ENCODE measurements around the gene TSEN15. TPM values are rescaled to one million over a fixed set of nuclear protein-coding genes. Genes with fewer than 3 reads are reported as not detected.

Gene TSEN15
- total RNA-seq, 1 experiment from 2014 or later = 31.1 TPM

DNA sequence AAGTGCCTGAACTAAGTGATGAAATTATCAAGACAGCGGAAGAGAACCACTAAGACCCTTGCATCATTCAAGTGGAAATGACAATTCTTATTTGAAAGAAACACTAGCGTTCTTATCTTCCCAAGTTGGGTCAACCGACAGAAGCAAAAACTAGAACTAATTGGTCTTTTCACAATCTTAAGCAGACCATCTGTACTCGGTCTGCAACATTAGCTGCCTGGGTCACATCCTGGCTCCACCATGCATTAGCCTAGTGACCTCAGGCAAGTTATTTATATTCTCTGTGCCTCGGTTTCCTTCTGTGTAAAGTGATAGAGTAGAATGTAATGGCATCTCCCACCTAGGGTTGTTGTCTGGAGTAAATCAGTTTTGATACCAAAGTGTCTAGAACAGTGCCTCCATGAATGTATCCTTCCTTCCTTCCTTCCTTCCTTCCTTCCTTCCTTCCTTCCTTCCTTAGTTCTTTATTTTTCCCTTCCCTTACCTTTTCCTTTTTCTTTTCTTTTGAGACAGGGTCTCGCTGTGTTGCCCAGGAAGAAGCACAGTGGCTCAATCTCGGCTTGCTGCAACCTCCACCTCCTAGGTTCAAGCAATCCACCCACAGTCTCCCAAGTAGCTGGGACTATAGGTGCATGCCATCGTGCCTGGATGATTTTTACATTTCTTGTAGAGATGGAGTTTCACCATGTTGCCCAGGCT, 20.0 kb upstream of the TSEN15 start:
- Histone ChIP-seq H3K9me3 (ENCODE audit: control insufficient read depth in 1 of 2, insufficient read depth in 1 of 2, low read depth in 1 of 2, low read length in 2 of 2) (no peaks in the 10 kb centered on the region), H3K9ac (ENCODE audit: low read length) (no peak overlapping the region), H3K4me3 (replicated peaks in 1 of 2; ENCODE audit: low read depth in 1 of 2, low read length in 2 of 2) (no peak overlapping the region), H3K4me1 (ENCODE audit: control insufficient read depth in 1 of 2, insufficient read depth in 2 of 2, low read length in 2 of 2) (no peaks in the 10 kb centered on the region), H3K36me3 (ENCODE audit: control insufficient read depth in 1 of 2, insufficient read depth in 2 of 2, low read length in 2 of 2) (no peaks in the 10 kb centered on the region), H3K9me2 (ENCODE audit: insufficient read depth) (no peaks in the 10 kb centered on the region), H3K79me2 (ENCODE audit: insufficient read depth, low read length) (no peaks in the 10 kb centered on the region), H4K20me1 (ENCODE audit: insufficient read depth) (no peaks in the 10 kb centered on the region), H3K4me2 (ENCODE audit: low read length) (no peak overlapping the region), H3K27ac (ENCODE audit: low read depth, low read length) (no peak overlapping the region), H3K27me3 (ENCODE audit: insufficient read depth, low read length) (no peaks in the 10 kb centered on the region), H2AFZ (ENCODE audit: low read depth, low read length, poor library complexity, severe bottlenecking) (no peak overlapping the region)
- intact Hi-C loops (cut with micrococcal nuclease) = no loop called here
- ChIA-PET POLR2A (no interaction called here), RAD21 (ENCODE audit: low non-redundant PET in 1 of 2, low total read pairs in 2 of 2, uncharacterized antibody in 2 of 2, unreplicated experiment in 2 of 2) (no interaction called here), CTCF (no interaction called here)
- no peak for TF ChIP-seq EZH2 (IDR thresholded peaks at IDR 0.05)
- no peak for TF ChIP-seq JUND (IDR thresholded peaks at IDR 0.05)
- TF ChIP-seq ELF1 (IDR thresholded peaks at IDR 0.05; ENCODE audit: borderline replicate concordance, low read depth) = no peak
- TF ChIP-seq, protein P1, sequence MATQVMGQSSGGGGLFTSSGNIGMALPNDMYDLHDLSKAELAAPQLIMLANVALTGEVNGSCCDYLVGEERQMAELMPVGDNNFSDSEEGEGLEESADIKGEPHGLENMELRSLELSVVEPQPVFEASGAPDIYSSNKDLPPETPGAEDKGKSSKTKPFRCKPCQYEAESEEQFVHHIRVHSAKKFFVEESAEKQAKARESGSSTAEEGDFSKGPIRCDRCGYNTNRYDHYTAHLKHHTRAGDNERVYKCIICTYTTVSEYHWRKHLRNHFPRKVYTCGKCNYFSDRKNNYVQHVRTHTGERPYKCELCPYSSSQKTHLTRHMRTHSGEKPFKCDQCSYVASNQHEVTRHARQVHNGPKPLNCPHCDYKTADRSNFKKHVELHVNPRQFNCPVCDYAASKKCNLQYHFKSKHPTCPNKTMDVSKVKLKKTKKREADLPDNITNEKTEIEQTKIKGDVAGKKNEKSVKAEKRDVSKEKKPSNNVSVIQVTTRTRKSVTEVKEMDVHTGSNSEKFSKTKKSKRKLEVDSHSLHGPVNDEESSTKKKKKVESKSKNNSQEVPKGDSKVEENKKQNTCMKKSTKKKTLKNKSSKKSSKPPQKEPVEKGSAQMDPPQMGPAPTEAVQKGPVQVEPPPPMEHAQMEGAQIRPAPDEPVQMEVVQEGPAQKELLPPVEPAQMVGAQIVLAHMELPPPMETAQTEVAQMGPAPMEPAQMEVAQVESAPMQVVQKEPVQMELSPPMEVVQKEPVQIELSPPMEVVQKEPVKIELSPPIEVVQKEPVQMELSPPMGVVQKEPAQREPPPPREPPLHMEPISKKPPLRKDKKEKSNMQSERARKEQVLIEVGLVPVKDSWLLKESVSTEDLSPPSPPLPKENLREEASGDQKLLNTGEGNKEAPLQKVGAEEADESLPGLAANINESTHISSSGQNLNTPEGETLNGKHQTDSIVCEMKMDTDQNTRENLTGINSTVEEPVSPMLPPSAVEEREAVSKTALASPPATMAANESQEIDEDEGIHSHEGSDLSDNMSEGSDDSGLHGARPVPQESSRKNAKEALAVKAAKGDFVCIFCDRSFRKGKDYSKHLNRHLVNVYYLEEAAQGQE (IDR thresholded peaks at IDR 0.05; ENCODE audit: low read depth) = no peak
- TF ChIP-seq, protein P2, sequence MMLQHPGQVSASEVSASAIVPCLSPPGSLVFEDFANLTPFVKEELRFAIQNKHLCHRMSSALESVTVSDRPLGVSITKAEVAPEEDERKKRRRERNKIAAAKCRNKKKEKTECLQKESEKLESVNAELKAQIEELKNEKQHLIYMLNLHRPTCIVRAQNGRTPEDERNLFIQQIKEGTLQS (IDR thresholded peaks at IDR 0.05) = no peak
- no peak for TF ChIP-seq ZNF274 (IDR thresholded peaks at IDR 0.05; ENCODE audit: low read depth, low read length)
- no peak for TF ChIP-seq SRF (IDR thresholded peaks at IDR 0.05; ENCODE audit: low read depth)
- TF ChIP-seq CEBPB (IDR thresholded peaks at IDR 0.05; ENCODE audit: low read depth) = no peak
- no peak for TF ChIP-seq RAD21 (IDR thresholded peaks at IDR 0.05; ENCODE audit: low read depth)
- TF ChIP-seq, protein P3, sequence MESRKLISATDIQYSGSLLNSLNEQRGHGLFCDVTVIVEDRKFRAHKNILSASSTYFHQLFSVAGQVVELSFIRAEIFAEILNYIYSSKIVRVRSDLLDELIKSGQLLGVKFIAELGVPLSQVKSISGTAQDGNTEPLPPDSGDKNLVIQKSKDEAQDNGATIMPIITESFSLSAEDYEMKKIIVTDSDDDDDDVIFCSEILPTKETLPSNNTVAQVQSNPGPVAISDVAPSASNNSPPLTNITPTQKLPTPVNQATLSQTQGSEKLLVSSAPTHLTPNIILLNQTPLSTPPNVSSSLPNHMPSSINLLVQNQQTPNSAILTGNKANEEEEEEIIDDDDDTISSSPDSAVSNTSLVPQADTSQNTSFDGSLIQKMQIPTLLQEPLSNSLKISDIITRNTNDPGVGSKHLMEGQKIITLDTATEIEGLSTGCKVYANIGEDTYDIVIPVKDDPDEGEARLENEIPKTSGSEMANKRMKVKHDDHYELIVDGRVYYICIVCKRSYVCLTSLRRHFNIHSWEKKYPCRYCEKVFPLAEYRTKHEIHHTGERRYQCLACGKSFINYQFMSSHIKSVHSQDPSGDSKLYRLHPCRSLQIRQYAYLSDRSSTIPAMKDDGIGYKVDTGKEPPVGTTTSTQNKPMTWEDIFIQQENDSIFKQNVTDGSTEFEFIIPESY (IDR thresholded peaks at IDR 0.05; ENCODE audit: extremely low read depth, insufficient replicate concordance, low read length) = no peak
- TF ChIP-seq TCF7L2 (IDR thresholded peaks at IDR 0.05; ENCODE audit: borderline replicate concordance, extremely low read depth, insufficient read depth, insufficient read length) = no peak
- no peak for TF ChIP-seq SIN3A (IDR thresholded peaks at IDR 0.05; ENCODE audit: low read depth)
- TF ChIP-seq SP1 (IDR thresholded peaks at IDR 0.05; ENCODE audit: low read depth) = no peak
- ATAC-seq (no peak), DNase-seq (ENCODE audit: low read depth, low spot score) (no peak)
- BruUV-seq (replicated peaks) = no TSS peak
